ENCODE measurements around the gene CRTC3.
A peak's percentile ranks its signal among the peaks of the same experiment; 100 is the strongest.
"Not testable (repeated sequence)": the region's sequence is repeated elsewhere in the genome, so short reads cannot be mapped to it uniquely, and the experiment has no call there.

Gene CRTC3

DNA sequence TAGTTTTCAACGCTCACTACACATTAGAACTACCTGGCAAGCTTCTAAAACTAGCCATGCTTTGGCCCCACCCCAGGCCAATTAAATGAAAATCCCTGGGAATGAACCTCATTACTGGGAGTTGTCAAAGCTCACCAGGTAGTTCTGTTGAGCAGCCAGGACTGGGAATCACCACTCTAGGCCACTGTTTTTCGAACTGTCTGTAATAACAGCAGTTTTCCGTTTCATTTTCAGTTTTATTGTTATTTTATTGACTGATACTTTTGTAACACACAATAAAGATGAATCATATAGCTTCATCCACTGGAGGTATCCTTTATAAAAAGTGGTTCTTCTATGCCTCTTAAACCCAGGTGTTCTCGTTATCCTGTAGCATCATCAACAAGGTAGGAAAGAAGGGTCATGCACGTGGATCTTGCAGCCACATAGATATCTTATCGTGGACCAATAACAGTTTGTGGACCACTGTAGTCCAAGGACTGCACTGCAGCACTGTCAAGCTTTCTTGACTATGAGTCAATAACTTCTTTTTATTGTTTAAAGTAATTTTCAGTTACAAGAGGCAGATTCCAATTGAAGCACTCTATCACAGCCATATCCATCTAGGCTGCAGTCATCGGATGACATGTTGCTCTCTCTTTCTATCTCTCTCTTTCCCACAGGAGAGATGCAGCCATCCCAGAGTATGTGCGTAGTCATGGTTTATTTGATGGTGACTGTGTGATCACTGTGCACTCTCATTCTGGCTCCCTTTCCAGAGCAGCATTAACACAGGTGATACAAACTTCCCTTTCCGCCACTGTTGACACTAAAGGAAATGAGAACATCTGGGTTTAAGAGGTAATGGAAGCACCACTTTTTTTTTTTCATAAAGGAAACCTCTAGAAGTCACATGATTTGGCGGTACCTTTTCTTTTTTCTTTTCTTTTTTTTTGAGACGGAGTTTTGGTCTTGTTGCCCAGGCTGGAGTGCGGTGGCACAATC, 148.4 kb downstream of the CRTC3 start:
- DNase-seq (ENCODE audit: low spot score): no peak

DNA sequence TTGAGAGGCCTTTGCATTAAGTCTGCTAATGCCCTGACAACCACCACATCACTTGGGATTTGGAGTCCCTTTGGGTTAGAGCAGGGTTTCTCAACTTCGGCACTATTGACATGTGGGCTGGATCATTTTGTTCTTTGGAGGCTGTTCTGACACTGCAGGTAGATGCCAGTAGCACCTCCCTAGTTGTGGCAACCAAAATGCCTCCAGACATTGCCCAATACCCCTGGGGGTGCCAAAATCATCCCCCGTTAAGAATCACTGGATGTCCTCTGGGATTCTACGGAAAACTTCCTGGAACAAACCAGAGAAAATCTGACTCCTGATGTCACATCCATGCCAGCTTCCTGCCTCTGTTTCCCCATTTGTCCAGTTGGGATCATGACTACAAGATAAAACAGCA, 150.2 kb downstream of the CRTC3 start:
- peak; percentile 25 for DNase-seq (ENCODE audit: low spot score)

DNA sequence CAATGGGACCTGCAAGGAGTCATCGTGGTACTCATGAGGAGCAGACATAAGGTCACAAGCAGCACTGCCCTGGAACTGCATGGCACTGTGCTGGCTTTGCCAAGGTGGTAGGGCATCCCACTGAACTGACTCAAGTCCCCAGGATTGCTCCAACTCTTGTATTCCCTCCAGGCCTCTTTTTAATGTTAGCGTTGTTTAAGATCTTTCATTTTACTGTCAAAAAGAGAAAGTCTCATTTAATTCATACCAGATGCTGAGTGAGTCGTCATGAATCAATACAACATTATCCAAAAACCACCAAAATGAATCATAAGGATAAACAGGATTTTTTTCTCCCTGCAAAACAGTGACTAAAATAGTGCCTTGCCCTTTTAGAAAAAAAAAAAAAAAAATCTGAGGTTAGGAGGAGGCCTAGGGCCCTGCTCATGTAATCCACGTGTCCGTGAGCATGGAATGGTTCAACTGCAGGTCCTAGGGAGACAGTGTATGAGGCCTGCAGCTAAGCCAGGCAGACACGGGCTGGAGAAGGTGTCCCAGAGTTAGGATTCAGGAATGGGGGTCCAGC, 150.7 kb downstream of the CRTC3 start:
- peak; percentile 86 for DNase-seq (ENCODE audit: low spot score)

- no peak for DNase-seq (ENCODE audit: low spot score)
Observed at GRCh38 chr15:90681056-90681455, 151.3 kb downstream of the CRTC3 start.

GRCh38 chr15:90681480-90681879, 151.8 kb downstream of the CRTC3 start:
- peak; percentile 81 for DNase-seq (ENCODE audit: low spot score)

GRCh38 chr15:90683371-90683770, 153.6 kb downstream of the CRTC3 start:
- no peak for DNase-seq (ENCODE audit: low spot score)

GRCh38 chr15:90683876-90684275, 154.2 kb downstream of the CRTC3 start:
- DNase-seq (ENCODE audit: low spot score): no peak

- DNase-seq (ENCODE audit: low spot score): no peak
Observed at GRCh38 chr15:90684281-90684680, 154.6 kb downstream of the CRTC3 start.

- no peak for DNase-seq (ENCODE audit: low spot score)
Observed at GRCh38 chr15:90685591-90686434, 156.1 kb downstream of the CRTC3 start.

GRCh38 chr15:90686435-90687218, 156.9 kb downstream of the CRTC3 start:
- DNase-seq (ENCODE audit: low spot score): no peak

GRCh38 chr15:90689326-90689961, 159.7 kb downstream of the CRTC3 start:
- not testable (repeated sequence) for DNase-seq (ENCODE audit: low spot score)

DNA sequence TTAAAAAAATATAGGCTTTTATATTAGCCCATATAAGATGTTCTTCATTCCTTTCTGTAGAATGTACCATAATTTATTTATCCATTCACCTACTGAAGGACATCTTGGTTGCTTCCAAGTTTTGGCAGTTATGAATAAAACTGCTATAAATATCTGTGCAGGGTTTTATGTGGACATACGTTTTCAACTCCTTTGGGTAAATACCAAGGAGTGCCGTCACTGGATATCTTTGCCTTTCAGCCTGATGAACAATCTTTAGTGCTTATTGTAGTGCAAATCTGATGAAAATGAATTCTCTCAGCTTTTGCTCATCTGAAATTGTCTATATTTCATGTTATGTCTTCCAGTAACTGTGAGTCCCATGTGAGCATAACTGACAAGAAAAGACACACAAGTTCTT, 160.9 kb downstream of the CRTC3 start:
- no peak for DNase-seq (ENCODE audit: low spot score)

- DNase-seq (ENCODE audit: low spot score): no peak
Observed at GRCh38 chr15:90691369-90691768, 161.6 kb downstream of the CRTC3 start.

- DNase-seq (ENCODE audit: low spot score): no peak
Observed at GRCh38 chr15:90691982-90692773, 162.5 kb downstream of the CRTC3 start.
